HG03565 (cell line): ENCODE results near the gene SELENOS.

Experiments
- ATAC-seq: cut with Tn5 transposase; IDR thresholded peaks from one replicate; pipeline ENCODE4 v1.9.1; 2021; ENCODE audit warnings: mild to moderate bottlenecking, moderate library complexity; ENCODE audit not compliant: unreplicated experiment

SELENOS gene

GRCh38 chr15:101225658-101226057, 51.6 kb downstream of the SELENOS start:
- no peak for ATAC-seq
